GM18520 (cell line): ENCODE measurements around the gene HDAC1.

ENCODE experiments used
- ATAC-seq: cut with Tn5 transposase; IDR thresholded peaks from one replicate; pipeline ENCODE4 v1.9.1; 2021; ENCODE audit not compliant: unreplicated experiment

The HDAC1 gene

DNA sequence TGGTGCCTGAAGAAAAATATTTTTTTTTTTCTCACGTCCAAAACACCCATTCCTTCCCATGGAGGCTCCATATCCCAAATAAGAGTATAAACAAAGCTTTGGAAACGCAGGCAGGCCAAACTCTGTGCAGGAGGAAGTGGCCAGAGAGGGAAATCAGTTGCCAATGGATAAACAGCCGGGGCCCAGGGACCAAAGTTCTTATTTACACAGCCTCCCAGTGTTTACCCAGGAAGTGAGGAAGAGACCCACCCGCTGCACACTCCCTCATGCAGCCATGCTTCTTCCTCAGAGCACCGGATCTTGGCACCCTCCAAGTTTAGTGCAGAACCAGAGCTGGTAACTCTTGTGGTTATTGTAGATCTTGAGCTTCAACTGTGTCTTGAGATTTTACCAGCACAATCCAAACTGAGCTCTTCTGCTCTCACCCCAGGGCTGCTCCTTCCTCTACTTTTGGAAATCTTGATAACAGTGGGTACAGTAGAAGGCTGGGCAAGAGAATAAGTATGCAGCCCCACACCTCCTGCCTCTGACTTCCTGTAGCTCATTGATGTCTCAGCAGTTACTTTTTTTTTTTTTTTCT lies 29.9 kb downstream of the HDAC1 start:
- ATAC-seq, result no peak

DNA sequence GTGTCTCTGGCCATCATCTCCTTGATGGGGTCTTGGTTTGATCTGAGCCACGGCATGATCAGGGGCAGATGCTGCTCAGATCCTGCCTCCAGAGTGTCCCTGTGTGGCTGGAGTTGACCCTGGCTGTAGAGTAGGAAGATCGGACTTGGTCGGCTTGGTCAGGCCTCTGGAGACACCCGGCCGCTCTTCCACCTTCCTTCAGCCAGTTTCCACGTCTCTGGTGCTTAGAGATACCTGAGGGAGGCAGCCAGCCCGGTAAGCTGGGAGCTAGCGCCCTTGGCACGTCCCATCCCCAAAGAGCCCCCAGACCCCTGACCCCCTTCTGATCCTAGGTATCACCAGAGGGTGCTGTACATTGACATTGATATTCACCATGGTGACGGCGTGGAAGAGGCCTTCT lies 35.3 kb downstream of the HDAC1 start:
- no peak for ATAC-seq

DNA sequence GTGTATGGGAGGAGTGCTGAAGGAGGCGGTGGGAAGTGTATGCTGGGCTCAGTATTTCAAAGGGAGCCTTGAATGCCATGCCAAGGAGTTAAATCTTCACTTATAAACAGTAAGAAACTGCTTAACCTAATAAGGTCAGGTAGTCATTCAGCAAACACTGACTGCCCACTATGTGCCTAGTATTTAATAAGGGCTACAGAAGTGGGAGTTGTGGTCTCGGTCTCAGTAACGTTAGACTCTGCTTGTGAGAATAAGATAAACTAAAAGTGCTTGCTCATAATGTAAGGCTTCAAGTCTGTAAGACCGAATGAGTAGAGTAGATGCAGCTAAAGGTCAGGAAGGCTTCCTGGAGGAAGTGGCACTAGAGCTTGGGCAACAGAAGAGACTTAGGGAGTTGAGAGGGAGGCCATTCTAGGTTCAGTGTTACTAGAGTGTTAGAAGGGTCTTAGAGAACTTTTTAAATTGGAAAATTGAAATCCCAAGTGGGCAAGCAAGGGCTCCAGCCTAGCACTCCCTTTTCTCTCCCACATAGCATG lies 38.1 kb downstream of the HDAC1 start:
- ATAC-seq, result no peak

DNA sequence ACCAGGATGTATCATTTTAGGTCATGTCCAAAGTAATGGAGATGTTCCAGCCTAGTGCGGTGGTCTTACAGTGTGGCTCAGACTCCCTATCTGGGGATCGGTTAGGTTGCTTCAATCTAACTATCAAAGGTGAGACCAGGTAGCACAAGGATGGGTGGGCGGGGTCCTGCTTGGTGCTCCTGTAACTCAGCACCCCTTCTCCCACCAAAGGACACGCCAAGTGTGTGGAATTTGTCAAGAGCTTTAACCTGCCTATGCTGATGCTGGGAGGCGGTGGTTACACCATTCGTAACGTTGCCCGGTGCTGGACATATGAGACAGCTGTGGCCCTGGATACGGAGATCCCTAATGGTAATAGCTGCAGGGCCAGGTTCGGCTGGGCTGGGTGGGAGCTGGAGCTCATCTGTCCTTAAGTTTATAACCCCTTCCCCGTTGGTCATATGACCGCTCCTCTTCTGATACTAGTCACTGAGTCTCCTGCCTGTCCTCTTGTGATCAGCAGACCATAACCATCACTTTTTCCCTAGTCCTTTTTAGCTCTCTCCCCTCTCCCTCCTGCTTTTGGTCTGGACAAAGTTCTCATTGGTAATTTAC lies 38.8 kb downstream of the HDAC1 start:
- ATAC-seq, result no peak

DNA sequence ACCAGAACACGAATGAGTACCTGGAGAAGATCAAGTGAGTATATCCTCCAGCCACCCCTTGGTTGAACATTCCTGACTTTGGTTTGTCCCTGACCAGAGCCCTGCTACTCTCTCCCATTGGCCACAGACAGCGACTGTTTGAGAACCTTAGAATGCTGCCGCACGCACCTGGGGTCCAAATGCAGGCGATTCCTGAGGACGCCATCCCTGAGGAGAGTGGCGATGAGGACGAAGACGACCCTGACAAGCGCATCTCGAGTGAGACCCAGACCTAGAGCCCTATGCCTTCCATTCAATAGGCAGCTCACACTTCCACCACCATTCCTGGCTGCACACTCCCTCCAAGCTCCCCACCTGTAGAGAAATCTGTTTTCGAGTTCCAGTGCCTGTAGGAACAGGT lies 39.7 kb downstream of the HDAC1 start:
- no peak for ATAC-seq

DNA sequence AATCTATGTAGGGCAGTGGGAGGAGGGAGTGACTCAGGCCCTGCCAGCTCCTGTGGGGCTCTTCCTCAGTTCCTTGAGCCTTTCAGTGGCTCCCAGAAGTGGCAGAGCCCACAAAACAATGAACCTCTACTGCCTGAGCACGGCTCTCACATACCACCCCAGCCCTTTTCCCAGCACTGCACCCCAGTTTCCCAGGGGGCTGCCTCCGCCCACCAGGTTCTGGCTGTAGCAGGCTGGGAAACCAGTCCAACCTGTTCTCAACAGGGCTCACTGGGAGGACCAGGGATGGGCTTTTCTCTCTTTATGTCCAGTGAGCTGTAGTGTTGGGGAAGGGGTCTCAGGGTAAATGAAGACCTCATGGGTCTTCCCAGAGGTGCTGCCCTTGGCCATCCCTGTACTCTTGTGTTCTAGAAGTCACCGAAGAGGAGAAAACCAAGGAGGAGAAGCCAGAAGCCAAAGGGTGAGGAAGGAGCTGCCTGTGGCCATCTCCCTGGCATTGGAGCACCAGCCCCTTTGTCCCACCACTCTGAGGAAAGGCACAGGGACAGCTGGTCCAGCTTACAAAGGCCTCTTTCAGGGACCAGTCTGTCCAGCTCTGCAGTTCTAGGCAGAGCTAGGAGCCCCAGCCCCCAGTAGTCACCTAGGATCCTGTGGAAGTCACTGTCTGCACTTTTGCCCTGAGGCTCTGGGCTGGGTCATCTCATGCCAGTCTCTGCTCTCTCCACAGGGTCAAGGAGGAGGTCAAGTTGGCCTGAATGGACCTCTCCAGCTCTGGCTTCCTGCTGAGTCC lies 40.6 kb downstream of the HDAC1 start:
- no peak for ATAC-seq

DNA sequence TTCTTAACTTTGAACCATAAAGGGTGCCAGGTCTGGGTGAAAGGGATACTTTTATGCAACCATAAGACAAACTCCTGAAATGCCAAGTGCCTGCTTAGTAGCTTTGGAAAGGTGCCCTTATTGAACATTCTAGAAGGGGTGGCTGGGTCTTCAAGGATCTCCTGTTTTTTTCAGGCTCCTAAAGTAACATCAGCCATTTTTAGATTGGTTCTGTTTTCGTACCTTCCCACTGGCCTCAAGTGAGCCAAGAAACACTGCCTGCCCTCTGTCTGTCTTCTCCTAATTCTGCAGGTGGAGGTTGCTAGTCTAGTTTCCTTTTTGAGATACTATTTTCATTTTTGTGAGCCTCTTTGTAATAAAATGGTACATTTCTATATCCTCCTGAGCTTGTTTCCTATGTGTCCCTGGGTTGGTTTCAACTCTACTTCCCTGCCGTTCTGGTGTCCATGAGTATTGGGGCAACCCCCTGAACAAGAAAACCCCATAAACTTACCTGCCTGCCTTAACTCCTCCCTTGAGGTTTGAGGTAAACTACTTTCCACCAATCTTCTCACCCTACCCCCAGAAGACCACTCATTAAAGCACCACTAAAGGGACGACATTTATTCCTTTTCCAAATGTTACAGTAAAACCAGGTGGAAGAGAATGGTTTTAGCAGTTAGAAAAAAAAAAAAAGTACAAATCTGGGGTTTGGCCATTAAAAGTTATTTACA lies 41.5 kb downstream of the HDAC1 start:
- no peak for ATAC-seq

DNA sequence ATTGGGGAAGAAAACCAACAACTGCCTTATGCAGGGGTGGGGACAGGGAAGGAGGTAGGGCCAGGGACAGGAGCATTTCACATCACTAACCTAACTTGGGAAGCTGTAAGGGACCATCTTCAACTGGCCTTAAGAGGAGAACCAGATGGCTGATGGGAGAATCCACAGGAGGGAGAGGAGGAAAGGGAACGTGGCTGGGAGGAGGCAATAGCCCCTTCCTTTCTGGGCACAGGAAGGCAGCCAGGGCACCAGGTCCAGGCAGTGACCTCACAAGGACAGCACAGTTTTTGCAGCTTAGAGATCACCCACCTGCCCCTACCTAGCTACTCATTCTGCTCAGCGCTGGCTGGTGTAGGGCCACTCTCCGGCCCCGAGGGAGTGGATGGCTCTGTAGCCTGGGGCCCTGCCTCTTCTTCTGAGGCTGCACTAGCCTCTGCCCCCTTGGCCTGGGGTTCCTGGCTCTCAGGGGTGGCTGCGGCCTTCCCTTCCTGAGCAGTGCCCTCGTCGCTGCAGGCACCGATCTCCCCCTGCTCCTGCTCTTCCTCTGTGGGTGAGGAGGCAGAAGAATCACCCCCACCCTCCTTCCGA lies 42.5 kb downstream of the HDAC1 start:
- no peak for ATAC-seq

DNA sequence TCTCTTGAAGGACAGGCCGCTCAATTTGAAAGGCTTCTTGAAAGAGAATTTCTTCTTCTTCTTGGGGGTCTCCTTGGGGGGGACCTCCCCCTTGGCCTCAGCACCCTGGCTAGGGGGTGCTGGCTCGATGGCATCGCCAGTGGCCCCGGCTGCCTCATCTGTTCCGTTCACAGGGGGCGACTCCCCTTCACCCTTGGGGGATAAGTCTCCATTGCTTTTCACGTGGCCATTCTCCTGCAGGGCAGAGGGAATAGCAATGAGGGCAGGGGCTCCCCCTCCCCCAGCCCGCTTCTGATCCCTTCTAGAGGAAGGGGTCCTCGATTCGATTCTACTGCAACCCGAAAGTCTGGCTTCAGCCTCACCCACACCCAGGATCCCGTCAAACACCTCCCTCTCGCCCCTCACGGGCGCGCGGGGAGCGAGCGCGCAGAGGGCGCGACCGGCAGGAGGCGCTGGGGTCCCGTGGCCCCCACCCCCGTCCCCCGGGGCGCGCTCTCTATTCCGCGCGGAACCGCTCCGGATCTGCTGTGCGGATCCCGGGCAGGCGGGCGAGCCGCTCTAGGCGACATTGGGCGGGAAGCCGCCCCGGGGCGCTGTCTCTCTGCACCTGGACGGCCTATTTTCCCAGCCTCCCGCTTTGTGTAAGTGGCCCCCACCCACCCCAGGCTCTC lies 43.1 kb downstream of the HDAC1 start:
- ATAC-seq, result no peak

DNA sequence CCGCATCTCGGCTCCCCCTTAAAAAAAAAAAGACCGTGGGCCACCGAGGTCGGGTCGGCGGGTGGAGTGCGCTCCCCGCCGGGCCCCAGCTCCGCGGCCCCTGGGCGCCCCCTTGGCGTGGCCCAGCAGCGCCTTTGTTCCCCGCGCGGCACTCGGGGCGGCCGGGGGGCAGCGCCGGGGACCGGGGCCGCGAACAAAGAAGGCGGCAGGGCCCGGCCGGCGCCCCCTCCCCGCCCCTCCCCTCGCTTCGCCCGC lies 43.6 kb downstream of the HDAC1 start:
- peak; percentile 1 for ATAC-seq

DNA sequence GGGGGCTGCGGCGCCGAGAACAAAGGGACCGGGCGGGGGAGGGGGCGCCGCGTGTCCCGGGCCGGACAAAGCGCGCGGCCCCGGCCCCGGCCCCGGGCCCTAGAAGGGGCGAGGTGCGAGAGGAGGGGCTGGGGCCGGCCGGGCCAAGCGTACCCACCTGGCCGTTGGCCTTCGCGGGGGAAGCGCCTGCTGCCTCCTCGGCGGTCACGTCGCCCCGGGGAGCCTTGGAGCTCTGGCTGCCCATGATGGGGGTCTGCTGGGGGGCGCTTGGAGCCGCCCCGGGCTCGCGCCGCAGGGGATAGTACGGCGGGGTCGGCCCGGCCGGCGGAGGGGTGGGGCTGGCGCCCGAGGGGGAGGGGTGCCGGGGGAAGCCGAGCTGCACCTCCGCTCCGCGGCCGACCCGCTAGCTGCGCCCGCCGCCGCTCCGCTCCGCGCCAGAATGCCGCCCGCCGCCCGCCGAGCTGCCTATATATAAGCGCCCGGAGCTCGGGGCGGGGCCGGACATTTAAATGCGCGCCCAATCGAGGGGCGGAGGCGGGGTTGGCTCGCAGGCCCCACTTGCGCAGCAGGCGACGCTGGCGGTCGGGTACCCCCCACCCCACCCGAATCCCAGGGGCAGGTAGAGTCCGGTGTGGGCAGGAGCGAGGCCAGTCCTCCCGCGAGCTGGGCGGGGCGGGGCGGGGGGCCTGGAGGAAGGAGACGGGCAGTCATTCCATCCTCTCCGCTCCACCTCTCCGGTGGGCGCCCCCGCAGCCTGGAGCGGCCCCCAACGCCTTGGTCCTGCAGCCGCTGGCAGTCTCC lies 44.1 kb downstream of the HDAC1 start, which contains the start of gene MARCKSL1:
Gene MARCKSL1 (minus strand): TSS at position 444 of the 801 bp plus-strand sequence. CDS start 200 bp downstream, at position 244.
- ATAC-seq, result peak; percentile 22

DNA sequence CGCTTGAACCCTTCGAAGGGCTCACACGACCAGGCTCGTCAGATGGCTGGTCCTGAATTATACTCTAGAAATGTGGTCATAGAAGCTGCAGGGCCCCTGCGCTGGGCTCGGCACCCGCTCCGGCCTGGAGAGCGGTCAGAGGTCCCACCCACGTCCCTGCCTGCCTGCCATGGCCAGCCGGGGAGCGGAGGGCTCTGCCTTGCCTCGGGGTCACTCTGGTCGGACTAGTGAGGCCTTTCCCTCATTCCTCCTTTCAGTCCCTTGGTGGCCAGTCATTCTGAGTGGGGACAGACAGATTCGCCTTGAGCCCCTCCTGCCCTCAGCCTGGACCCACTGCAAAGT lies 44.7 kb downstream of the HDAC1 start:
- no peak for ATAC-seq

DNA sequence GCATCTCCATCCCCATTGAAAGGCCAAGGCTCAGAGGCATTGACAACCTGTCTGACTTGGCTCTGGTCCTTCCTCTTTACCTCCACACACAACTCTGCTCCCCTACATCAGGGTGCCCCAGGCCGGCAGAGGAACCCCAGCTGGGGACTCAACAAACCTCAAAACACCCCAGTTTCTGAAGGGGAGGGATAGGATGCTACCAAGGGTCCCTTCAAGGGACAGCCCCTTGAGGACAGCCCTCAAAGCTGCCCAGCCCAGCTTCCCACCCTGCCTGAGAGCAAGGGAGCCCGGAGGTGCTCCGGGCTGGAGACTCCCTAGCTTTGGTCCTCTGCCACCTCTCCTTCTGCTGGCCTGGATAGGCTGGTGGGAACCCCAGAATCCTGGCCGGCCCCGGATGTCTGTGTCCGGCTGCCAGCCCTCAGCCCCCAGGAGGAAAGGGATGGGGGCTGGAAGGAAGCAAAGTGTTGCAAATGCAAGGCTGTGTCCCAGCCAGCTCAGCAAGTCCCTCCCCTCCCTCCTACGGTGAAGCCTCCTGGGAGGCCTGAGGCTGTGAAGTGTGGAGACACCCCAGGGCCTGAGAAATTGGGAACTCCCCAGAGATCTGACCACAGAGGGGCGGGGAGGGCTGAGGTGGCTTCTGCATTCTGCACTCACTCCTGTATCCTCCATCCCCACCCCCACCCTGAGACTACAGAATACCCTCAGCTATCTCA lies 45.2 kb downstream of the HDAC1 start:
- ATAC-seq, result no peak

DNA sequence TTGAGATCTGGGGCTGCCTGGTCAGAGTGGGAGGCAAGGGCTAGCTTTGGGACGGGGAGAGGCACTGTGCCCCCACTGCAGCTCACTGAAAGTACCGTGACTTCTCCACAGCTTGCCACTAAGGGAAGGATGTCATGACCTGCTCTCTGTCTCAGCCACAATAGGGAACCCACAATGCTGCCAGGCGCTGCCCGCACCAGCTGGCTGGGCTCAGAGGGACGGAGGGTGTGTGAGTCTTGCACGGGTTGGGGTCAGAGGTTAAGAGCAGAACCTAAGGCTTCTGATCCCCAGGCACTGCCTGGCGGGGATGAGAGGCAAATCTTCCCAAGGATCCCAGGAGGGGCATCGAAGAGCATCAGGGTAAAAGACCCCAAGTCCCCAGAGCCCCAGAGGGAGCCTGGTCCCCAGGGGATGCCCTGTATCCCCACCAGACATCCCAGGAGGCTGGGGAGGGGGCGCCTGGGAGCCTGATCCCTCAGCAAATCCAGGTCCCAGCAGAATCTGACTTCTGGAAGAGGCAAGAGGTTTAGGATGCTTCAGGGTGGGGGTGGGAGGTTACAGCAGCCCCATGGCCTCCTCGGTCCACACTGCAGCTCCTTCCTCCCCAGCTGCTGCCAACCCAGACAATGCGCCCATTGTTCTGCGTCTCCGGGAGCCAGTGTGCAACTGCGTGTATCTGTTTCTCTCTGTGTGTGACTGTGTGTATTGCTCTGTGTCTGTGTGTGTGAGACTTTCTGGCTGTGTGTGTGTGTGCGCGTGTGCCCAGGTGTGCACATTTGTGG lies 46.2 kb downstream of the HDAC1 start:
- ATAC-seq, result no peak

DNA sequence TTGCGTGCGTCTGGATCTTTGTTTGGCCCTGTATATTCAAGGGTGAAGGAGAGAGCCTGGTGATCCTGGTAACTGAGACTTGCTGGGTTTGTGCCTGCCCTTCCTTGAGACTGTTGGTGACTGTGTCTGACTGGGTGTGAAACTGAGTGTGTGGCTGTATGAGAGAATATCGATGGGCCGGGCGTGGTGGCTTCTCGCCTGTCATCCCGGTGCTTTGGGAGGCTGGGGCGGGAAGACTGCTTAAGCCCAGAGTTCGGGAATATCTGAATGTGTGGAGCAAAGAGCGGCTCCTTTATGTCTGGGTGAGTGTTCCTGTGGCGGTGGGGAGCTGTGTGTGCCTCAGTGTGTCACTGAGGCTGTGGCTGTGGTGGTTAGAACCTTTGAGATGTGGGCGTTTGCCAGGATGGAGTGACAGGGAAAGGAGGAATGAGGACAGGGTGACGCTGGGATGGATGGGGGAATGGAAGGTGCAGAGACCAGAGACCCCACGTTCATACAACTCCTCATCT lies 46.8 kb downstream of the HDAC1 start:
- ATAC-seq, result no peak

DNA sequence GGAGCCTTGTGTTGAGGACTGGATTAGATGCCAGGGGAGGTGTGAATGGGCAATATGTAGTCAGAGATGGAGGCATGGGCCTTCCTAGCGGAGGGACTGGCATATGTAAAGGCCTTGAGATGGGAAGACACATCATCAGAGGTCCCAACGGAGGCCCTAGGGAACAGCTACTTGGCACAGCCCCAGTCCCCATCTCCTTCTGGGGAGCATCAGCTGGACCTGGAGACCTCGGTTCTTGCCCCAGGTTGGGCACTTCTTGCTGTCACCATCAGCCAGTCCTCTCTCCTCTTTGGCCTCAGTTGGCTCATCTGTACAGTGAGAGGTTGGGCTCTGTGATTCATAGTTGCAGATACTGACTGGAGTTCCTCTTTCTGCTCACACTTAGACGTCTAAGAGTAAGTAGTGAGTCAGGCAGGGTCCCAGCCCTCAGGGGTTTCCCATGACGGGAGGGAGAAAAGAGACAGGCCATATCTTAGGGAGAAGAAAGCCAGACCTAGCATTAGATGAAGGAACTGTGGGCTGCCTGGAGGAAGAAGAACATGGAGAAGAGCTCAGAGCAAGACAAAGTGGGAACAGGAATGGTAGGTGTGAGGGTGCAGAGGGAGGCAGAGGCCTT lies 47.6 kb downstream of the HDAC1 start:
- peak; percentile 27 for ATAC-seq

DNA sequence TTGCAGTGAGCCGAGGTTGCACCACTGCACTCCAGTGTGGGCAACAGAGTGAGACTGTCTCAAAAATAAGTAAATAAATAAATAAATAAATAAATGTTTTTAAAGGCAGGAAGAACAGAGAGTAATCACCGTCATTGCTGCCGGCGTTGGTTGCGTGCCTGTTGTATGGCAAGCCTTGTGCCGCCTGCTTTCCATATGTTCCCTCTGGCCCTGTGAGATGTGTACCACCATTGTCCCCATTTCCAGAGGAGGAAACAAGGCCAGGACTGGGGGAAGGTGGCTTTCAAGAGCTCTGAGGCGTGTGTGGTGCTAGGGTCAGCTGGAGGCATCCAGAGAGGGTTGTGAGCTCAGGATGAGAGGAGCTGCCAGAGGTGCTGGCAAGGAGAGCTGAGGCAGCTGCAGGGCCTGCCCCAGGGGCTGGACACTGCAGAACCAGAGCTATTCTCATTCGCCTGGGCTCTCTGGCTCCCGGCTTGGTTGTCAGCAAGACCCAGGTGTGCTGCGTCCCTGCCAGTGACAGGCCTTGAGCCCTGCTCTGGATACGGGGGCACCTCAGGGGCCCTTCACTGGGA lies 49.4 kb downstream of the HDAC1 start:
- no peak for ATAC-seq

DNA sequence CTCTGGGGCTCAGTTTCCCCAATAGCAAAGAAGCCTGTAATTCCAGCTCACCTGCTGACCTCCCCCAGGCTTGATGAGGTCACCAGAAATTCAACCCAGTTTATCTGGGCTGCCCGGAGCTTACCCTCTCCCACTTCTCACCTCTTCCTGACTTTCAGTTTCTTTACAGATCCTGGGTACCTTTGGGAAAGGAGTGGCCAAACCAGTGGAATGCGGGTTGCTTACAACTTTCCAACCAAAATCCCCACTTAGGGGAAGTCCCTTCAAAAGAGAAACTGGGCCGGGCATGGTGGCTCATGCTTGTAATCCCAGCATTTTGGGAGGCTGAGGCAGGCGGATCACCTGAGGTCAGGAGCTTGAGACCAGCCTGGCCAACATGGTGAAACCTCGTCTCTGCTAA lies 50.1 kb downstream of the HDAC1 start:
- no peak for ATAC-seq
